Activated naive CD8-positive, alpha-beta T cell treated with anti-CD3 and anti-CD28 coated beads, Interleukin-2, amount 10 ng/mL, durations not matched to agents 7 days and 5 days (primary cell): ENCODE results near the gene DNAH10. TPM values are rescaled to one million over a fixed set of nuclear protein-coding genes. Genes with fewer than 3 reads are reported as not detected.

ENCODE experiments used
- ATAC-seq: fragments of 150-1000 bp; cut with Tn5 transposase; one replicate; pipeline ENCODE4 v1.10.0; 2021; ENCODE audit warnings: low read depth, moderate library complexity
- POLR2A ChIA-PET: fragments of 350-600 bp; sonication (Branson Sonifier 250); formaldehyde crosslinking; loops from one replicate; lab custom pipeline; 2021; ENCODE audit warnings: antibody characterized with exemption; lab: Charles Lee
- DNase-seq: peaks from one replicate; pipeline ENCODE4 v3.0.0; 2021
- H3K27ac Mint-ChIP-seq: one replicate; pipeline ENCODE4 v1.8.0; 2022; ENCODE audit warnings: mild to moderate bottlenecking, mixed read lengths
- H3K27me3 Mint-ChIP-seq: one replicate; pipeline ENCODE4 v1.8.0; 2022; ENCODE audit warnings: mild to moderate bottlenecking, moderate library complexity, mixed read lengths
- H3K36me3 Mint-ChIP-seq: one replicate; pipeline ENCODE4 v1.8.0; 2021; ENCODE audit warnings: mild to moderate bottlenecking, mixed read lengths
- H3K4me1 Mint-ChIP-seq: one replicate; pipeline ENCODE4 v1.8.0; 2021; ENCODE audit warnings: mixed read lengths
- H3K4me3 Mint-ChIP-seq: one replicate; pipeline ENCODE4 v1.8.0; 2022; ENCODE audit warnings: mild to moderate bottlenecking, moderate library complexity, mixed read lengths
- H3K9me3 Mint-ChIP-seq: one replicate; pipeline ENCODE4 v1.8.0; 2021; ENCODE audit warnings: mixed read lengths
- total RNA-seq, 2 experiments: library from RNA; stranded (reverse); gene quantifications; one replicate each; pipeline ENCODE4 v1.2.3, GENCODE V29; 2021

The DNAH10 gene
- total RNA-seq, 2 experiments from 2014 or later = 0.28 to 0.34 TPM

DNA sequence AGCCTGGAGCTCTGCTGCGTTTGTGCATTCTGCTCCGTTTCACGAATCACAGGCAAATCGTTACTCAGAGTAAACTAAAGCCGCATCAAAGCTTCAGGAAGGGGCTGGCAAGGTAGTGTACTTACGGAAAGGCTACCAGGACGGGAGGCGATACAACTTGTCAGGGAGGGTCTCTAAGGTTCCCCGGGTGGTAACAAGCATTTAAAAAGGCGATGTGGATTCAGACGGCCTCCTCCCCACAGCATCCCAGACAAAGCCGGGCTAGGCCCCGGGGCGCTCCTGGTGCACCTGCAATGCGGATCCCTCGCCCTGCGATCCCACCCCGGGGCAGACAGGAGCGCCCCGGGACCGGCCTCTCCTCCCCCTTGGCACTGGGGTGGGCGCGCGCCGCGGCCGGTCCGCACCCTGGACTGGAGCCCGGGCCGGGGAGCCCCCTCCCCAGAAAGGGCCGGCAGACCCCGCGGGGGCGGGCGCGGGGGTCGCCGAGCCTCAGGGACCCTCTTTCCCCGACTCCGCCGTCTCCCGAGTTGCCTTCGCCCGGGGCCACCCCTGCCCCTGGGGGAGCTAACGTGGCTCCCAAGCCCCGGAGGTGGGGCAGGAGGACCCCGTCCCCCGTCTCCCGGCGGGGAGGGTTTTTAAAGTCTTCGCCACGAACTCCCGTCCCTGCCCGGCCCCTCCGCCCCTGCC, 209.8 kb downstream of the DNAH10 start:
- DNase-seq (peak; percentile 66), ATAC-seq (peak; percentile 8)
- POLR2A ChIA-PET = interaction anchor here (0.5 to 1.4 kb wide), 7 partner anchors 12 to 263 kb away, joined by 3 to 8 read pairs (median 3); no protein-coding TSS in a partner anchor
- H3K4me3 Mint-ChIP-seq = peak overlapping the region; percentile 92
- peaks cover 7% of the 10 kb centered on the region for H3K36me3 Mint-ChIP-seq
- H3K27ac Mint-ChIP-seq = peak overlapping the region; percentile 87
- H3K4me1 Mint-ChIP-seq = peaks cover 15% of the 10 kb centered on the region
- no peaks in the 10 kb centered on the region for H3K9me3 Mint-ChIP-seq
- H3K27me3 Mint-ChIP-seq = no peaks in the 10 kb centered on the region

DNA sequence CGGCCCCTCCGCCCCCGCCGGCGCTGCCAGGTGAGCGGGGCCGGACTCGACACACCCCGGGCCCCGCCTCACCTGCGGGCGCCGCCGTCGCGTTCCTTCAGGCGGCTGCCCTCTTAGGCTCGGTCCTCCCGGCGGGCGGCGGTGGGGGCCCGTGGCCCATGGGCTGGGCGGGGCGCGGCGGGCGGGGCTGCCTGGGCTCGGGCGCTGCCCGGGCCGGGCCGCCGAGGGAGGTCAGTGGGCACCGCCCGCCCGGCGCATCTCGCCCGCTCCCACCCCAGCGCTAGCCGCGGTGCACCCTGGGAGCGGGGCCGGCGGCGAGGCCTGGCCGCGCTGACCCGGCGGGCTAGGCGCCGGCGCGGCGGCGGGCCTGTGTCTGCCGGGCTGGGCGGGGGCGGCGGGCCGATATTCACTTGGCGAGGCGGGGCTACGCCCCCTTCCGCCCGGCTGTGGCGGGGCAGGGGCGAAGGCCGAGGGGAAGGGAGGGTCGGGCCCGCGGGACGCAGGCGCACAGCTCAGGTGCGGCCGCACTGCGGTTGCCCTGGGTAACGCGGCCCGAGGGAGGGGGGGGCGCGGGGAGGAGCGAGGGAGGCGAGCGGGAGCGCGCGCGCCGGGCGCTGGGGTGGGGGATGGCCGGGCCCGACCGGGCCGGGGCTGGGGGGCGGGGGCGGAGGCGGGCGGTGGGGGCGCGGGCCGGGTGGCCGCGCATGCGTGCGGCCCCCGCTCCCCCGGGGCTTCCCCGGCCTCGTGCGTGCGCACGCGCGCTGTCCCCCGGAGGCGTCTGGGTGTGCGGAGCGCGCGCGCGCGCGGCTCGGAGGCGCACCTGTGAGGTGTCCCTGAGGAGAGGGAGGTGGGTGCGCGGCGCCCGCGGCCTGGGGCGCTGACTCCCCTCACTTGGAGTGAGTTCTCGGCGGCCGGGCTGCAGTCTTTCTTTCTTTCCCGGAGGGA, 210.6 kb downstream of the DNAH10 start, which contains the start of the genes CCDC92 and ZNF664:
Gene CCDC92, minus strand, starts transcription at position 375 of the 945 bp plus-strand sequence. CDS start 28,526 bp downstream, outside the sequence.
Gene ZNF664, plus strand, starts transcription at position 759 of the 945 bp plus-strand sequence. CDS start 38,930 bp downstream, outside the sequence.
- Mint-ChIP-seq H3K27me3 (no peaks in the 10 kb centered on the region), H3K4me1 (peaks cover 15% of the 10 kb centered on the region), H3K36me3 (peaks cover 7% of the 10 kb centered on the region), H3K4me3 (peak within 1 kb of the TSS; percentile 92), H3K27ac (peak within 1 kb of the TSS; percentile 87), H3K9me3 (no peaks in the 10 kb centered on the region)
- POLR2A ChIA-PET = interaction anchor here (0.7 to 1.3 kb wide), 4 partner anchors 16 to 41 kb away, joined by 3 to 7 read pairs (median 4); no protein-coding TSS in a partner anchor
- ATAC-seq (peak; percentile 83), DNase-seq (peak; percentile 96)

DNA sequence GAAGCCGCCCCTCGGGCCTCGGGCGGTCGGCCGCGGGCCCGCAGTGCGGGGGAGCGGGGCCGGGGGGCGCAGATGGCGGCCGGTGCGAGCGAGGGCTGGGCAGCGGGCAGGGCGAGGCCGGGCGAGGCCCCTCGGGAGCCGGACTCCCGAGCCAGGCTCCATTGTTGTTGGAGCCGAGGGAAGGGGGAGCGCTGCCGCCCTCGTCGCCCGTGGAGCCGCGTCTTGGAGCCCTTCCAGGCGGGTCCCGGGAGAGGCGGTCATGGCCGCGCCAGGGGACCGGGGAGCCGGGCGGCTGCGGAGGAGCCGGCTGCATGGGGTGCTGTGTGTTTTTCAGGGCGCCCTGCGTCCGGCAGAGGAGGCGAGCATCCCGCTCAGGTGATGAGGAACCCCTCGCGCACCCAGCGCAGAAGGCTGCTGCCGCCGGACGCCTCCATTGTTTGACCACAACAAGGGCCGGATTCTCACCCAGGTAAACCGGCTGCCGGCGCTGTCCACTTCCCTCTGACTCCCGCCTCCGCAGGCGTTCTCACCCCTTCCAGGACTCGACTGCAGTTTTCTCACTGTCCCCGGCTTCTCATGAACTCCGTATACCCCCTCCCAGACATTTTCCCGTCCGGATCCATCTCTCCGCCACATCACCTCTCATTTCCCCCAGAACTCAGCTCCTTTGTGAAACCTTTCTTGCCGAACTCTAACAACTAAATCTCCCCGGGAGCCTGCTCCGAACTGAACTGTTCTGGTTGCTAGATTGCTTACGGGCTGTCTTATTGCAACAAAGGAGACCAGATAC, 211.6 kb downstream of the DNAH10 start:
- peak overlapping the region; percentile 62 for H3K27ac Mint-ChIP-seq
- POLR2A ChIA-PET = no interaction called here
- peaks cover 7% of the 10 kb centered on the region for H3K36me3 Mint-ChIP-seq
- DNase-seq = peak; percentile 63
- peaks cover 15% of the 10 kb centered on the region for H3K4me1 Mint-ChIP-seq
- H3K27me3 Mint-ChIP-seq = no peaks in the 10 kb centered on the region
- H3K4me3 Mint-ChIP-seq = peak overlapping the region; percentile 89
- H3K9me3 Mint-ChIP-seq = no peaks in the 10 kb centered on the region
- ATAC-seq = peak; percentile 3

DNA sequence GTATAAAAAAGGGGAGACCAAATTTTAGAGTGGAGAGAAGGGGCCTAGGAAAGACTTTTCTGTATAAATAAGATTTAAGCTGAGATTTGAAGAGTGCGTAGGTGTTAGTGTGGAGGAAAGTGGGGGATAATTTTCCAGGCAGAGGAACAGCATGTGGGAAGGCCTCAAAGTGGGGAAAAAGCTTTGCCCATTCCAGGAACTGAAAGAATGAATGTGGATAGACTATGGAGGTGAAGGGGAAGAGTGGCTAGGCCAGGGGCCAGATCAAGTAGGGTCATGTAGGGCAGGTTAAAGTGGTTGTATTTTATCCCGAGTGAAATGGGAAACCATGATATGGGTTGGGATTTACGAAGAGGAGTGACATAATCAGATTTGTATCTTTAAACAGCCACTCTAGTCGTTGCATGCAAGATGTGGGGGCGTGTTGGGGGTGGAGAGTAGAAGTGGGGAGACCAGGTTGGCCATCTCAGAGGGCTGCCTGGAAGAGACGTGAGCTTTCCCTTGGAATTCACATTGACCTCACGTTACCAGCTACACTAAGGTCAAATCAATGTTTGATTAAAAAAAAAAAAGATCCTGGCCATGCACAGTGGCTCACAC, 214.2 kb downstream of the DNAH10 start:
- no peak overlapping the region for H3K27ac Mint-ChIP-seq
- ATAC-seq (no peak), DNase-seq (no peak)
- H3K36me3 Mint-ChIP-seq = peaks cover 7% of the 10 kb centered on the region
- peaks cover 14% of the 10 kb centered on the region for H3K4me1 Mint-ChIP-seq
- POLR2A ChIA-PET = interaction anchor here (0.6 kb wide), 1 partner anchor 42 kb away, joined by 3 read pairs; no protein-coding TSS in a partner anchor
- H3K4me3 Mint-ChIP-seq = no peak overlapping the region
- H3K27me3 Mint-ChIP-seq = no peaks in the 10 kb centered on the region
- no peaks in the 10 kb centered on the region for H3K9me3 Mint-ChIP-seq

DNA sequence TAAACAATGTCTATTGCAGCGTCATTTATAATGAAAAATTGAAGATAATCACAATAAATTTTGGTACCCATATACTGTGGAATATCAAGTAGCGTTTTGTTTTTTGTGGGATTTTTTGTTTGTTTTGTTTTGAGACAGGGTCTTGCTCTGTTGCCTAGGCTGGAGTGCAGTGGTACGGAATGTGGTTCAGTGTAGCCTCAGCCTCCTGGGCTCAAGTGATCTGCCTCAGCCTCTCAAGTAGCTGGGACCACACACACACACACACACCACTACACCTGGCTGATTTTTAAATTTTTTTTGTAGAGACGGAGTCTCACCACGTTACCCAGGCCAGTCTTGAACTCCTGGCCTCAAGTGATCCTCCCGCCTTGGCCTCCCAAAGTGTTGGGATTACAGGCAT, 217.5 kb downstream of the DNAH10 start:
- ATAC-seq (no peak), DNase-seq (no peak)
- Mint-ChIP-seq H3K4me3 (no peak overlapping the region), H3K27me3 (no peaks in the 10 kb centered on the region), H3K4me1 (peaks cover 5% of the 10 kb centered on the region), H3K36me3 (peaks cover 5% of the 10 kb centered on the region), H3K9me3 (no peaks in the 10 kb centered on the region), H3K27ac (no peak overlapping the region)
- POLR2A ChIA-PET = no interaction called here

DNA sequence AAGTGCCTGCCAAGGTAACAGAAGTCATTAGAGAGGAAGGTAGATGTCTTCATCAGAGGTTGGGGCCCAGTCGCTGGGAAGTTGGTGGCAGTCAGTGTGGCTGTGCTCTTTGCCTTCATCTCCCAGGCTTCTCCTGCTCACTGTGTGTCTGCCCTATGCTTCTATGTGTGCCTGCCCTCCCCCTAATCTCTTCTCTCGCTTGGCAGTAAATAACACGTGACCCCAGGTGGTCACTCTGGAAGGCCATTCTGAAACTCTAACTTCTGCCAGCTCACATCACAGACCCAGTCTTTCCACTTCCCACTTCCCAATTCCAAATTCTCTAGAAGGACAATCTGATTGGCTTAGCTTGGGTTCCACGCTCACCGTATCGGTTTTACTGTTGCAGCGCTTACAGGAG, 220.2 kb downstream of the DNAH10 start:
- Mint-ChIP-seq H3K27ac (no peak overlapping the region), H3K9me3 (no peaks in the 10 kb centered on the region), H3K4me1 (peaks cover 3% of the 10 kb centered on the region), H3K27me3 (no peaks in the 10 kb centered on the region), H3K4me3 (no peak overlapping the region), H3K36me3 (no peaks in the 10 kb centered on the region)
- POLR2A ChIA-PET = no interaction called here
- ATAC-seq (no peak), DNase-seq (no peak)

DNA sequence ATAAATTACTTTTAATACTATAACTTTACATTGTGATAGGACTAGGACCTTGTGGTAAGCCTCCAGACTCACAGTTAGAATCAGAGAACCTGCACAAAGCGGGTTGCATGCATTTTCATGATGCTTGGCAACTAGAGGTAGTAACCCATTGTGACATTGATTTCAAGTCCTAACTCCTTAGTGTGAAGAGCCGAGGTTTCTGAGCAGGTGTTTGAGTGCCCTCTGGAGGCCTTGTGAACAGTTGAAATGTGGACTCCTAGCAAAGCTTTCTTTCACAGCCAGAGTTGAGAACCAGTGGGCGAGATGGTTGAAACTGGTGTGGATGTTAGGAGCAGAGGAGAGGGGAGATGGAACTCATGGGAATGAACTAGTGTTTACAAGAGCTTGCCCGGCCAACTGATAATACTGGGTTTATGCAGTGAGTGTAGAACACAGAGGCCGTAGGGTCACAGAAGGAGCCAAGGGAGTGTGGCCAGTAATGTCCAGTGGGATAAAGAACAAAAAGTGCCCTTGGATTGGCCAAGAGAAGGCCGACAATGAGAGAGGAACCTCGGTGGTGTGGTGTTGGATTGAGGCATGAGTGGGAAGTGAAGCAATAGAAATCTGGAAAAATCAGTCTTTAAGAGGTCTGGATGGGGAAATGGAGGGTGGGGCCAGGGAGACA, 221.9 kb downstream of the DNAH10 start:
- peaks cover 7% of the 10 kb centered on the region for H3K4me1 Mint-ChIP-seq
- H3K9me3 Mint-ChIP-seq = no peaks in the 10 kb centered on the region
- no peak for DNase-seq
- no peaks in the 10 kb centered on the region for H3K27me3 Mint-ChIP-seq
- no peak overlapping the region for H3K27ac Mint-ChIP-seq
- H3K4me3 Mint-ChIP-seq = no peak overlapping the region
- ATAC-seq = peak; percentile 54
- POLR2A ChIA-PET = interaction anchor here (1.6 kb wide), 1 partner anchor 12 kb away, joined by 3 read pairs; no protein-coding TSS in a partner anchor
- H3K36me3 Mint-ChIP-seq = peaks cover 9% of the 10 kb centered on the region

DNA sequence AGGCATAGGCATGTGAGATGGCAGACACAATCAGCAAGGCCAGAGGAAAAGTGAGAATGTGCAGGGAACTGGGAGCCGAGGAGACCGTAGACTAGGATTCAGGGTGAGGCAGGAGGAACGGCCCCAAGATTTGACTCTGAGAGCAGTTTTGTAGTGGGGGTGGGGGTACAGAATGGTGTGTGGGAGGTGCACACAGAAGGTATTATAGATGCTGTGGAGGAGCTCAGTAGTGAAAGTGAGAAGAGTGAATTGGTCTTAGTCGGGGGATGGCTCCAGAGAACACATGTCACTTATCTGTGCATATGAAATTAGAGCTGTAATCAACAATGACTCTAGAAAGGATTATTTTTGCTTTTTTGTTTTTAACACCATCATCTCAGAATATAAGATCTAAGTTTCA, 222.8 kb downstream of the DNAH10 start:
- POLR2A ChIA-PET = interaction anchor here (1.6 kb wide), 1 partner anchor 13 kb away, joined by 3 read pairs; no protein-coding TSS in a partner anchor
- DNase-seq = no peak
- H3K9me3 Mint-ChIP-seq = no peaks in the 10 kb centered on the region
- no peak for ATAC-seq
- H3K27ac Mint-ChIP-seq = no peak overlapping the region
- H3K36me3 Mint-ChIP-seq = peaks cover 11% of the 10 kb centered on the region
- peaks cover 11% of the 10 kb centered on the region for H3K4me1 Mint-ChIP-seq
- no peaks in the 10 kb centered on the region for H3K27me3 Mint-ChIP-seq
- no peak overlapping the region for H3K4me3 Mint-ChIP-seq

Other genes starting within 250 kb of the DNAH10 start
- 1 to 10 TPM; 2.2 to 2.9 TPM for gene RILPL1, start 228.6 kb upstream of the DNAH10 start, total RNA-seq
- 100 to 1,000 TPM; 109 to 127 TPM for gene TMED2, start 177.7 kb upstream of the DNAH10 start, total RNA-seq
- gene DDX55, start 160.2 kb upstream of the DNAH10 start, total RNA-seq = 10 to 100 TPM; 34.5 to 39.3 TPM
- 10 to 100 TPM; 56.8 to 62.8 TPM for gene EIF2B1, start 128.6 kb upstream of the DNAH10 start, total RNA-seq
- 10 to 100 TPM; 35.8 to 36.7 TPM for gene GTF2H3, start 128.5 kb upstream of the DNAH10 start, total RNA-seq
- 1 to 10 TPM; 3.8 to 4.1 TPM for gene TCTN2, start 91.2 kb upstream of the DNAH10 start, total RNA-seq
- 10 to 100 TPM; 52.1 to 54.4 TPM for gene ATP6V0A2, start 49.9 kb upstream of the DNAH10 start, total RNA-seq
- gene CCDC92, start 210.5 kb downstream of the DNAH10 start, total RNA-seq = 10 to 100 TPM; 25.4 to 26.4 TPM
- 10 to 100 TPM; 45.9 to 50.4 TPM for gene ZNF664, start 210.9 kb downstream of the DNAH10 start, total RNA-seq